Neural cell (in vitro differentiated cells): ENCODE measurements around the gene CTLA4. TPM values are rescaled to one million over a fixed set of nuclear protein-coding genes. Genes with fewer than 3 reads are reported as not detected.
A peak's percentile ranks its signal among the peaks of the same experiment; 100 is the strongest.

ENCODE experiments used
- H2AFZ ChIP-seq: fragments of 200-600, 300-800 bp; sonication (generic), shearing (Covaris generic); 2 replicates; pipeline ENCODE4 v1.6.0; 2014; ENCODE audit warnings: low read depth, mild to moderate bottlenecking, antibody characterized with exemption, low read length, moderate library complexity
- H3F3A ChIP-seq: fragments of 200-600 bp; shearing (Covaris generic); 2 replicates; pipeline ENCODE4 v1.6.1; 2016; ENCODE audit warnings: mild to moderate bottlenecking, moderate library complexity, mixed read lengths, antibody characterized with exemption, low read length; ENCODE audit not compliant: insufficient read depth, poor library complexity, severe bottlenecking
- H3K27ac ChIP-seq: fragments of 200-600, 300-800 bp; sonication (generic), shearing (Covaris generic); 2 replicates; pipeline ENCODE4 v1.5.1; 2014; ENCODE audit warnings: mild to moderate bottlenecking, low read length, moderate library complexity
- H3K27me3 ChIP-seq: fragments of 300-800, 200-600 bp; sonication (generic), shearing (Covaris generic); 2 replicates; pipeline ENCODE4 v1.6.0; 2014; ENCODE audit warnings: mild to moderate bottlenecking, low read depth, low read length, moderate library complexity; ENCODE audit not compliant: insufficient read depth
- H3K36me3 ChIP-seq: fragments of 300-800, 200-600 bp; sonication (generic), shearing (Covaris generic); 2 replicates; pipeline ENCODE4 v1.5.1; 2014; ENCODE audit warnings: mild to moderate bottlenecking, antibody characterized with exemption, low read length, moderate library complexity; ENCODE audit not compliant: insufficient read depth
- H3K4me2 ChIP-seq: fragments of 300-800, 200-600 bp; sonication (generic), shearing (Covaris generic); 2 replicates; pipeline ENCODE4 v1.6.0; 2014; ENCODE audit warnings: mild to moderate bottlenecking, low read length
- H3K4me3 ChIP-seq: fragments of 300-800, 200-600 bp; sonication (generic), shearing (Covaris generic); 2 replicates; pipeline ENCODE4 v1.5.1; 2014; ENCODE audit warnings: mild to moderate bottlenecking, low read length, moderate library complexity
- H3K79me2 ChIP-seq: fragments of 200-600 bp; shearing (Covaris generic); replicated peaks from 2 replicates; pipeline ENCODE4 v1.6.0; 2014; ENCODE audit warnings: mild to moderate bottlenecking, low read length, moderate library complexity; ENCODE audit not compliant: insufficient read depth
- H3K9ac ChIP-seq: fragments of 300-800, 200-600 bp; sonication (generic), shearing (Covaris generic); 2 replicates; pipeline ENCODE4 v1.6.1; 2016; ENCODE audit warnings: mild to moderate bottlenecking, low read length, mixed read lengths
- H3K9me2 ChIP-seq: fragments of 200-600 bp; shearing (Covaris generic); 2 replicates; pipeline ENCODE4 v1.6.1; 2016; ENCODE audit warnings: mild to moderate bottlenecking, low read length, mixed read lengths; ENCODE audit not compliant: insufficient read depth
- H3K9me3 ChIP-seq: fragments of 200-600, 300-800 bp; sonication (generic), shearing (Covaris generic); 2 replicates; pipeline ENCODE4 v1.6.1; 2016; ENCODE audit warnings: mild to moderate bottlenecking, mixed run types, low read length, moderate library complexity, mixed read lengths
- H4K20me1 ChIP-seq: fragments of 200-600 bp; shearing (Covaris generic); 2 replicates; pipeline ENCODE4 v1.6.1; 2016; ENCODE audit warnings: mild to moderate bottlenecking, mixed run types; ENCODE audit not compliant: insufficient read depth
- EP300 ChIP-seq: fragments of 450-650 bp; conservative IDR thresholded peaks from 2 replicates; pipeline ENCODE4 v1.6.1; 2014; ENCODE audit warnings: antibody characterized with exemption, mild to moderate bottlenecking, moderate library complexity; ENCODE audit not compliant: poor library complexity, severe bottlenecking
- EZH2 ChIP-seq: fragments of 200-600, 300-800 bp; shearing (Covaris generic), sonication (generic); IDR thresholded peaks from 2 replicates; pipeline ENCODE4 v1.6.1; 2014; ENCODE audit warnings: antibody characterized with exemption, low read length, borderline replicate concordance, mild to moderate bottlenecking; ENCODE audit not compliant: insufficient read depth, poor library complexity, severe bottlenecking
- MXI1 ChIP-seq: fragments of 450-650 bp; conservative IDR thresholded peaks from 2 replicates; pipeline ENCODE4 v1.6.1; 2014; ENCODE audit warnings: antibody characterized with exemption, mild to moderate bottlenecking; ENCODE audit not compliant: poor library complexity, severe bottlenecking
- POLR2AphosphoS5 ChIP-seq: IDR thresholded peaks from 2 replicates; pipeline ENCODE4 v1.6.1; 2012
- RAD21 ChIP-seq: fragments of 450-650 bp; conservative IDR thresholded peaks from 2 replicates; pipeline ENCODE4 v1.6.1; 2014; ENCODE audit warnings: antibody characterized with exemption, mild to moderate bottlenecking, moderate library complexity
- REST ChIP-seq: IDR thresholded peaks from 2 replicates; pipeline ENCODE4 v1.6.1; 2012; ENCODE audit warnings: borderline replicate concordance
- SMC3 ChIP-seq: fragments of 450-650 bp; conservative IDR thresholded peaks from 2 replicates; pipeline ENCODE4 v1.6.1; 2014; ENCODE audit warnings: antibody characterized with exemption, mild to moderate bottlenecking, moderate library complexity; ENCODE audit not compliant: poor library complexity
- TAF1 ChIP-seq: IDR thresholded peaks from 2 replicates; pipeline ENCODE4 v1.6.1; 2012; ENCODE audit warnings: low read depth
- polyA plus RNA-seq: library from polyadenylated mRNA; depleted of rRNA; stranded (reverse); fragments of >200 nt; gene quantifications from 2 replicates; pipeline ENCODE4 v1.2.3, GENCODE V29; 2014
- TF ChIP-seq, protein P1 (sequence below): fragments of 450-650 bp; IDR thresholded peaks from 2 replicates; pipeline ENCODE4 v1.5.1; 2014; ENCODE audit warnings: antibody characterized with exemption, mild to moderate bottlenecking, moderate library complexity; ENCODE audit not compliant: poor library complexity, severe bottlenecking

Gene CTLA4
- polyA plus RNA-seq, 1 donor from 2014 or later, result not detected

- H3K27me3 ChIP-seq, result no peaks in the 10 kb centered on the region
- no peak overlapping the region for H3K9ac ChIP-seq
- H3K9me3 ChIP-seq, result no peaks in the 10 kb centered on the region
- no peak overlapping the region for H3K4me2 ChIP-seq
- H2AFZ ChIP-seq, result no peak overlapping the region
- no peaks in the 10 kb centered on the region for H3K79me2 ChIP-seq
- no peak overlapping the region for H3K27ac ChIP-seq
- no peak overlapping the region for H3K4me3 ChIP-seq
- no peaks in the 10 kb centered on the region for H3K36me3 ChIP-seq
- H4K20me1 ChIP-seq, result no peaks in the 10 kb centered on the region
- no peak for TF ChIP-seq TAF1
- no peak for TF ChIP-seq EZH2
- TF ChIP-seq POLR2AphosphoS5, result no peak
- TF ChIP-seq SMC3, result no peak
- TF ChIP-seq MXI1, result no peak
- TF ChIP-seq EP300, result no peak
- no peak for TF ChIP-seq REST
- H3K9me2 ChIP-seq, result no peaks in the 10 kb centered on the region
- peaks cover 14% of the 10 kb centered on the region for H3F3A ChIP-seq
These were observed 1.9 kb downstream of the CTLA4 start for GRCh38 chr2:203869223-203870042.

DNA sequence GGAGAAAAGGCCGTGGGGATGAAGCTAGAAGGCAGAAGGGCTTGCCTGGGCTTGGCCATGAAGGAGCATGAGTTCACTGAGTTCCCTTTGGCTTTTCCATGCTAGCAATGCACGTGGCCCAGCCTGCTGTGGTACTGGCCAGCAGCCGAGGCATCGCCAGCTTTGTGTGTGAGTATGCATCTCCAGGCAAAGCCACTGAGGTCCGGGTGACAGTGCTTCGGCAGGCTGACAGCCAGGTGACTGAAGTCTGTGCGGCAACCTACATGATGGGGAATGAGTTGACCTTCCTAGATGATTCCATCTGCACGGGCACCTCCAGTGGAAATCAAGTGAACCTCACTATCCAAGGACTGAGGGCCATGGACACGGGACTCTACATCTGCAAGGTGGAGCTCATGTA is 2.9 kb downstream of the CTLA4 start:
- Histone ChIP-seq H3K4me2 (no peak overlapping the region), H4K20me1 (no peaks in the 10 kb centered on the region), H3K36me3 (no peaks in the 10 kb centered on the region), H3F3A (peaks cover 14% of the 10 kb centered on the region), H3K9me2 (no peaks in the 10 kb centered on the region), H3K4me3 (no peak overlapping the region), H3K27me3 (no peaks in the 10 kb centered on the region), H3K79me2 (no peaks in the 10 kb centered on the region), H3K9ac (no peak overlapping the region), H3K27ac (peak overlapping the region; percentile 81), H2AFZ (no peak overlapping the region), H3K9me3 (no peaks in the 10 kb centered on the region)
- TF ChIP-seq POLR2AphosphoS5, result no peak
- no peak for TF ChIP-seq RAD21
- TF ChIP-seq, protein P1, sequence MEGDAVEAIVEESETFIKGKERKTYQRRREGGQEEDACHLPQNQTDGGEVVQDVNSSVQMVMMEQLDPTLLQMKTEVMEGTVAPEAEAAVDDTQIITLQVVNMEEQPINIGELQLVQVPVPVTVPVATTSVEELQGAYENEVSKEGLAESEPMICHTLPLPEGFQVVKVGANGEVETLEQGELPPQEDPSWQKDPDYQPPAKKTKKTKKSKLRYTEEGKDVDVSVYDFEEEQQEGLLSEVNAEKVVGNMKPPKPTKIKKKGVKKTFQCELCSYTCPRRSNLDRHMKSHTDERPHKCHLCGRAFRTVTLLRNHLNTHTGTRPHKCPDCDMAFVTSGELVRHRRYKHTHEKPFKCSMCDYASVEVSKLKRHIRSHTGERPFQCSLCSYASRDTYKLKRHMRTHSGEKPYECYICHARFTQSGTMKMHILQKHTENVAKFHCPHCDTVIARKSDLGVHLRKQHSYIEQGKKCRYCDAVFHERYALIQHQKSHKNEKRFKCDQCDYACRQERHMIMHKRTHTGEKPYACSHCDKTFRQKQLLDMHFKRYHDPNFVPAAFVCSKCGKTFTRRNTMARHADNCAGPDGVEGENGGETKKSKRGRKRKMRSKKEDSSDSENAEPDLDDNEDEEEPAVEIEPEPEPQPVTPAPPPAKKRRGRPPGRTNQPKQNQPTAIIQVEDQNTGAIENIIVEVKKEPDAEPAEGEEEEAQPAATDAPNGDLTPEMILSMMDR, result no peak
- TF ChIP-seq REST, result no peak
- no peak for TF ChIP-seq MXI1
- TF ChIP-seq SMC3, result no peak
- TF ChIP-seq EP300, result no peak
- TF ChIP-seq TAF1, result no peak
- TF ChIP-seq EZH2, result no peak
